HG02885 (cell line): ENCODE results near the gene SLC2A4.
A peak's percentile ranks its signal among the peaks of the same experiment; 100 is the strongest.
"Not testable (repeated sequence)": the region's sequence is repeated elsewhere in the genome, so short reads cannot be mapped to it uniquely, and the experiment has no call there.

ENCODE experiments used
- ATAC-seq: cut with Tn5 transposase; IDR thresholded peaks from one replicate; pipeline ENCODE4 v1.9.1; 2021; ENCODE audit warnings: mild to moderate bottlenecking; ENCODE audit not compliant: unreplicated experiment, poor library complexity

Gene SLC2A4

DNA sequence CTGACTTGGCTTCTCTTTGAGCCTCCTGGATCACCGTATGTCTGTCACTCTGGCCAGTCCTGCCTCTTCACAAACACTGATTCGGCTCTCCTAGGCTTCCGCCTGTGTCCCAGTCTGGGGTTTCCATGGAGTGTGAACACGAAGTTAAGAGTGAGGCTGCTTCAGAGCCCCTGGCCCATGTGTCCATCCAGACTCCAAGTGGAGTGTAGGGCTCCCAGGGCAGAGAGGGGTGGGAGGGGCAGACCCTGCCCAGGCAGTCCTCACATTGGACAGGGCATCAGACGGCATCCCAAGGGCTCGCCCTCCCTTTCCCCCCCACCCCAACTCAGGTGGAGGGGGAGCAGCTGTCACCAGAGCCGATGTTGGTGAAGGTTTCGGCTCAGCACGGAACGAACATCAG lies 37.7 kb upstream of the SLC2A4 start:
- not testable (repeated sequence) for ATAC-seq

DNA sequence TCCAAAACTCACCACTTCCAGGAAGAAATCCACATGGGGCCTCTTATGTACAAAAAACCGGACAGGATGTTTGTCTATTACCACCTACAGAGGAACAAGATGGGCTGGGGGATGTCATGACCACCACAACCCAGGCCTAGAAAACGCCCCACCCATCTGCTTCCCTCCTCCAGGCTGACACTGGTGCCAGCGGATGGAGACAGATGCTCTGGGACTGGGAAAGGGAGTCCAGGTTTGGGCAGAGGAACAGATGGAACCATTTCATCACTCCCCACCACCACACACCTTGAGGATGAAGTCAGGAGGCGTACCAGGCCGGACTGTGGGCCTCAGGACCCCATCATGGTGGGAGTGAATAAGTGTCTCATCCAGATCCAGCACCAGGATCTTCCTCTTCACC lies 34.7 kb upstream of the SLC2A4 start:
- no peak for ATAC-seq

DNA sequence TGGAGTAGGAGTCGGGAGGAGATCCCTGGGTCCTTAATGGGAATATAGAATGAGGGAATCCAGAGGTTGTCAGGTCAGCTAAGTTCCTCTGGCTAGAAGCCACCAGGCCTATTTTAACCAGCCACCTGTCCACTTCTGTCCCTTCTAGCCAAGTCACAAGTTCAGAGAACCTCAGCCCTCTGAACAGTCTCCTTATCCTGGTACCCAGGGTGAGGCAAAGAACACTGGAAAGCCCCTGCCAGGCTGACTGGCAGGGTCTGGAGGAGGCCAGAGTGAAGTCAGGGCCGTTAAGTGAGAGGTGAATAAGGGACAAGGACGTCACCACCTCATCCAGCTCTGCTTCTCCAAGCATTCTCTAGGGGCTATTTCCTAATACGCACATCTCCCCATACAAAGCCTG lies 32.7 kb upstream of the SLC2A4 start:
- ATAC-seq: no peak

DNA sequence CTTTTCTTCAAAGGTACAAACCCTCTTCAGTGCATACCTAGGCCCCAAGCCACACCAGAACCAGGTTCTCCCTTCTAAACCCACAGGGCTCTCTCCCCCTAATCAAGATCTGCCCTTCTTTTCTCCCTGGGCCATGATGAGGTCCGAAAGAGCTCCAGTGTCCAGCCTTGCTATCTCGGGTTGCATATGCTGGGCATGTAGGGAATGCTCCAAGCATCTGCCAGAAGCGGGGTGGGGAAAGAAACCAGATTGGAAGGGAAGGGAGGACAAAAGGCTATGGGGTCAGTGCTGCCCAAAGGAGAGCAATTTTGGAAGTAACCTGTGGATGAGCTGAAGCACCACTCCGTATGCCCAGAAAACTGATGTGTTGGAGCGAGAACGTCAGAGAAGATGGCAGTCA lies 32.3 kb upstream of the SLC2A4 start:
- no peak for ATAC-seq

DNA sequence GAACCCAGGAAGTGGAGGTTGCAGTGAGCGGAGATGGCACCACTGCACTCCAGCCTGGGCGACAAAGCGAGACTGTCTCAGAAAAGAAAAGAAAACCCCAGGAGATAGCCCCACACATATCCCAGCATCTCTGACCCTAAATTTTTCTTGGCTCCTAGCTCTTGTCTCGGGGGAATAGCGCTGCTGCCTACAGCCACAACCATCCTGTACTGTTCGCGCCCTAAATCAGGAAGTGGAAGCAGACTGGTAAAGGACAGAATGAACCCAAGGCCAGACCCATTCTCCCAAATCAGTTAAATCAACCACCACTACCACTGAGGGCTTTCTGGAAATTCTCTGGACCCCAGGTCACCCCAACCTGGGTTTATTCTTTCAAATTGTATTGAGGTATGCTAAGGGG lies 31.7 kb upstream of the SLC2A4 start:
- no peak for ATAC-seq

DNA sequence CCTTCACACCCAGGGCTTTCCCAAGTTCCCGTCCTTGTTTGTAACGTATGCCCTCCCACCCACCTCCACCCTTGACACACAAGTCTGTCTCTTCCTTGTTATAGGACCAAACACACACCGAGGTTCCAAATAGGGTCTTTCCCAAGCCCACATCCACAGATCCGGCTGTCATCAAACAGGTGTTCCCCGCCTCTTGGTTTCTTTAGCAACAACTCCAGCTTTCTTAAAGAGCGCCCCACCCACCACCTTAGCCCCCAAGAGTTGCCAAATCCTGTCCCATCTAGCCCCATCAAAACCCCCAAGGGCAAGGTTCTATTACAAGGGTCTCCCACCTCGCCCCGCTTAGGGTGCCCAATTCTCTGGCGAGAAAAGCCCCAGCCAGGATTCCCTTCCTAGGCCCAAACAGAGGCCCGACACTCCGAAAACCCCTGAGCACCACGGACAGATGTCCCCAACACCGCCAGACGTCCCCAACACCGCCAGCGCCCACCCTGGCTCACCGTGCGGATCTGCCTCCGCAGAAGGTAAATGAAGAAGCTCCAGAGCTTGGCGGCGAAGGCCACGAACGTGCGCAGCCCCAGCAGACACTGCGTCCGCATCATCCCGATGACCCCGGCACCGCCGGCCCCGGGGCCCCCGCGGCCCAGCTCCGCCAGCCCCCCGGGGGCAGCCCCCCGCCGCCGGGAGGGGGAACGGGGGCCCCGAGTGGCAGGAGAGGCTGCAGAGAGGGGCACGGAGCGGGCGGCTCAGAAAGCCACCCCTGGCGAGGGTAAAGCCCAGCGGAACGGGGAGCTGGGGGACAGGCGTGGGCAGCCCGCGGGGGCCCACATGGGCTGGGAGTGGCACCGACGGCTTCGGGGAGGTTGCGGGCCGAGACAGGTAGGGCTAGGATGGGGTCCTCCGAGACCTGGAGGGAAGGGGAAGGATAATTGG lies 30.6 kb upstream of the SLC2A4 start:
- peak; percentile 6 for ATAC-seq

DNA sequence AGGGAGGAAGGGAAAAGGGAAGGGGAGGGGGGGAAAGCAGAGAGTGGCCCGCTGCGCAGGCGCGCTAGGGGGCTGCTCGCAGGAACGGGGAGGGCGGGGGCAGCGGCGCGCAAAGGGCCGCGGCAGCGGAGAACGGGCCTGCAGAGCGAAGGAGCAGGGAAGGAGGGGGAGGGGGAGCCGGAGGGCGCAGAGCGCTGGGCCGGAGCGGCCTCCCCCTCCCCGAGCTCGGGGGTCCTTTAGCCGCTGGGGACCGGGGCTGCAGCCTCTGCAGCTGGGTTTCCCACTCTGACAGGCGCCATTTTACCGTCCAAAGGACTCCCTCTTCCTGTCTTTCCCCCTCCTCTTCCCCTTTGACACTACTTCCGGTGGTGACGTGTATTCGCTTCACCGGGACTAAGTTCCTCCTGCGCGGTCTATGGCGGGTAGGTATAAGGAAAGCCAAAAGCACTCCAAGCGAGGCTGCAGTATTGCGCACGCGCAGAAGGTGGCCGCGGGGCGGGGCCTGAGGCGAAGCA lies 29.8 kb upstream of the SLC2A4 start, which contains the start of gene CTDNEP1:
TSS of gene CTDNEP1 (minus strand) at position 74 of the 515 bp plus-strand sequence. CDS start 438 bp downstream, outside the sequence.
- peak; percentile 84 for ATAC-seq

DNA sequence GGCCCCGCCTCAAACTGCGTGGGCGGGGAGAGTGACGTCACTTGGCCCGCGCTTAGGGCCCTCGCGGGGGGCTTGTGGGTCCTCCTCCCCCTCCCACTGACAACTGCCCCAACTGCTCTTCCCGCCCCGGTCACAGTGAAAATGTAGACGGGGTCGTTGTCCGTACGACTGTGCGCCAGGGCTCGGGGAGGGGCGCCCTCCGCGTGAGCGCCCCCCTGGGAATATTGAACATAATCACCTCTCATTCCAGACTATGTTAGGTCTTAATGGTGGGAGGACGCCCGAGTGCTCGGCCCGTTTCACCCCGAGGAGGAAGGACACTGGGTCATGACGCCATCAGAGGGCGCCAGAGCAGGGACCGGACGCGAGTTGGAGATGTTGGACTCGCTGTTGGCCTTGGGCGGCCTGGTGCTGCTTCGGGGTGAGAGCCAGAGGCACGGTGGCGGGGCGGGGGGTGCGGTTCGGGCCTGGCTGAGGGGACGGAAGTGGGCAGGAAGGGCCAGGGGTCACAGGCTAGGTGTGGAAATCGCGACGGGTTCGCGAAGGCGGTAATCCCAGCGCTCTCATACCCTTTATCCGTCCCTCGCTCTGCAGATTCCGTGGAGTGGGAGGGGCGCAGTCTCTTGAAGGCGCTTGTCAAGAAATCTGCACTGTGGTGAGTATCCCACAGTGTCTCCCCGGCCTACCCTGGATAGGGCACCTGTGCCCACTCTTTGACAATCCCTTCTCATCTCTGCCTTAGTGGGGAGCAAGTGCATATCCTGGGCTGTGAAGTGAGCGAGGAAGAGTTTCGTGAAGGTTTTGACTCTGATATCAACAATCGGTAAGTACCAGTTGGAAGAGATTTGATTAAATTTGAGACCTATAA lies 29.1 kb upstream of the SLC2A4 start, which contains the start of gene ELP5:
TSS of gene ELP5 (plus strand) at position 40 of the 868 bp plus-strand sequence. CDS start at position 376, 336 bp downstream.
- peak; percentile 61 for ATAC-seq

DNA sequence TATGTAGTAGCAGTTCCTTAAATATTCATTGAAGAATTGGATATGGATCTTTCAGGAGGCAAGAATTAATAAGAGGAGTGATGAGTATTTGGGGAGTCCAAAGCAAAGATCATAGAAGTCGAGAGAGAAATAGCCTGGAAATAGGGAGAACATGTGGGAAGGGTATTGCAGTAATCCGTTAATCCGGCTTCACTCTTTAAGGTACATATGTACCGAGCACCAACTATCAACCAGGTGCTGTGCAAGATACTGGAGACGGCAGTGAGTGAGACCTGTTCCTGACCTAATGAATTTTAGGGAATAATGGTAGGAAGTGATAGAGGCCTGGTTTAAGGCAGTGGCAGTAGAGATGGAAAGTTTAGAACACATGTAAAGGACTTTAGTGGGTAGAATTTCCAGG lies 28.4 kb upstream of the SLC2A4 start:
- ATAC-seq: no peak

DNA sequence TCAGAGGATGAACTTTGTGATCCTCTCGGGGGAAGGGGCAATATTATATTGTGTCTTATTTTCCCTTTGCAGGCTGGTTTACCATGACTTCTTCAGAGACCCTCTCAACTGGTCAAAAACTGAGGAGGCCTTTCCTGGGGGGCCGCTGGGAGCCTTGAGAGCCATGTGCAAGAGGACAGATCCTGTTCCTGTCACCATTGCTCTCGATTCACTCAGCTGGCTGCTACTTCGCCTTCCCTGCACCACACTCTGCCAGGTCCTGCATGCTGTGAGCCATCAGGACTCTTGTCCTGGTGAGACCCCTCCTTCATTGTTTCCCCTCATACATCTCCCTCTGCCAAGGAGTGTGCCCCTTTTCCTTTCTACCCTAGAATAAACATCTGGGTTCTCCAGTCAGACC lies 27.0 kb upstream of the SLC2A4 start:
- ATAC-seq: no peak

DNA sequence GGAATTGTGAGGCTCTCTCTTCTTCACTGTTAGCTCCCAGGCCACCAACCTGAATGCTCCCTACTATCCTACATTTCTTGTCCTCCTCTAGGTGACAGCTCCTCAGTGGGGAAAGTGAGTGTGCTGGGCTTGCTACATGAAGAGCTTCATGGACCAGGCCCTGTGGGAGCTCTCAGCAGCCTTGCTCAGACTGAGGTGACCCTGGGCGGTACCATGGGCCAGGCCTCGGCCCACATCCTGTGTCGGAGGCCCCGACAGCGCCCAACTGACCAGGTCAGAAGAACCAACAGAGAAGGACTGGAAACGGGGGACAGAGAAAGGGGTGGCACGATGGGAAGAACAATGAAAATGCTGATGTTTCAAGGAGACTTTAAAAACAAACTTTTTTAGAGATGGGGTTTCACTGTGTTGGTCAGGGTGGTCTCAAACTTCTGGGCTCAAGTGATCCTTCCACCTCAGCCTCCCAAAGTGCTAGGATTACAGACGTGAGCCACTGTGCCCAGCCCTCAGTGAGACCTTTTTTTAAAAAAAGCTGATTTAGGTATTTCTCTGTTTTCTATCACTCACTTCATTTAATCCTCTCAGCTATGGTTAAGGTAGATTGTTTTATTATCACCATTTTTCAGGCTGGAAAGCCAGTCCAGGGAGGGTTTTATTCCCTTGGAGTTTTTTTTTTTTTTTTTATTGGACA lies 24.6 kb upstream of the SLC2A4 start:
- no peak for ATAC-seq

DNA sequence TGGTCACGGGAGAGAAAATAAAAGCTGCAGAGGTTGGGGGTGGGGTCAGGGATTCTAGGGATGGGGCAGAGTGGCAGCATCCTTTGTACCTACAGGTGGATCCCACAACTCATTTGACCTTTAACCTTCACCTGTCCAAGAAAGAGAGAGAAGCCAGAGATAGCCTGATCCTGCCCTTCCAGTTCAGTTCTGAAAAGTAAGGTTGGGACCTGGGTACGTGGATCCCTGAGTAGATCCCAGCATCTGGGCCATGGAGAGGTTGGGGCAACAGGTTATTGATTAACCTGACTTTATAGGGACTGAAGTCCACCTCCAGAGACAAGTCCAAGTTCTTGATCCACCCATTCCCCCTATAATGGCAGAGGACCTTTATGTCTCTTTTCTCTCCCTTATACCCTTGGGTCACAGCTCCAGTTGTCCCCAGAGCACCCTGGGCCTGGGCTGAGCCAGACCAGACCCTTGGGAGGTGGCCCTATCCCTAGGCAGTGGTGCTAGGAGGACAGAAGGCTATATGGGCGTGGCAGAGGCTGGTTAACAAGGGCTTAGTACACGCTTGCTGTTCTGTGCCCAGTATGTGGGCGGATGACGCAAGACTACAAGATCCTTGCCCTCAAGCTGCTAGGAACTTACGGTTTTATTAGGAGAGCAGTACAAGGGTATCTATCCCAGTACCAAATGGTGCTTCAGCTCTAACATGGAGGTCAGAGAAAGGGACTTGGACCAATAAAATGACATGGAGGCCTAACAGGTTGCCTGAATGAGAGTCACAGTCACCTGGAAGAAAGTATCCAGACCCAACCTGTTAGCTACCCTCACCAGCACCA lies 22.6 kb upstream of the SLC2A4 start:
- ATAC-seq: no peak

DNA sequence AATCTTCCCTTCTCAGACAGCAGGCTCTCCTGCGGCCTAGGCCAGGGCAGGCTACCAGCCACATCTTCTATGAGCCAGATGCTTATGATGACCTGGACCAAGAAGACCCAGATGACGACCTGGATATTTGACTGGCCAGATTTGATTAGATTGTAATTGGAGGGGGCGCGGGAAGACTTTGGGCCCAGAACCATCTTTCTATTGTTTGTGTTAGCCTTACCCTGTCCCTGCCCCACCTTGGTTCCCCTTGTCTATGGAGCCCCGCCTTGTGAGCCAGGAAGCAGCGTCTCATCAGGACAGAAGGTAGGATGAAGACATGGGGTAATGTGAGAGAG lies 22.0 kb upstream of the SLC2A4 start:
- no peak for ATAC-seq

DNA sequence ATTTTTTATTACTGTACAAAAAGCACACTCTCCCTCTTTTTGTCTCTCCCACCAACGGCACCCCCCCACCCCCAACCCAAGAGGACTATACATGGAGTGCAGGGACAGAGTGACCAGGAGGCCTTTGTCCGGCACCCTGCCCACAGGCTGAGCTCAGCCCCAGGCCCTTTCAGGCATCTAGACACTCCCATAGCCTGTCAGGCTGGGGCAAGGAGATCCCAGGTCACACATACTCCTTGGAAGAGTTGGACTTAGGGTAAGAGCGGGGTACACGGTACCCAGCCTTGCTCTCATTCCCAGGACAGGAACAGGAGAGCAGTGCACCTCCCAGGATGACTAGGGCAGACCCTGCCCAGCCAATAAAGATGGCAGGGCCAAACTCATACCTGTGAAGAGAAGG lies 21.4 kb upstream of the SLC2A4 start:
- ATAC-seq: no peak

DNA sequence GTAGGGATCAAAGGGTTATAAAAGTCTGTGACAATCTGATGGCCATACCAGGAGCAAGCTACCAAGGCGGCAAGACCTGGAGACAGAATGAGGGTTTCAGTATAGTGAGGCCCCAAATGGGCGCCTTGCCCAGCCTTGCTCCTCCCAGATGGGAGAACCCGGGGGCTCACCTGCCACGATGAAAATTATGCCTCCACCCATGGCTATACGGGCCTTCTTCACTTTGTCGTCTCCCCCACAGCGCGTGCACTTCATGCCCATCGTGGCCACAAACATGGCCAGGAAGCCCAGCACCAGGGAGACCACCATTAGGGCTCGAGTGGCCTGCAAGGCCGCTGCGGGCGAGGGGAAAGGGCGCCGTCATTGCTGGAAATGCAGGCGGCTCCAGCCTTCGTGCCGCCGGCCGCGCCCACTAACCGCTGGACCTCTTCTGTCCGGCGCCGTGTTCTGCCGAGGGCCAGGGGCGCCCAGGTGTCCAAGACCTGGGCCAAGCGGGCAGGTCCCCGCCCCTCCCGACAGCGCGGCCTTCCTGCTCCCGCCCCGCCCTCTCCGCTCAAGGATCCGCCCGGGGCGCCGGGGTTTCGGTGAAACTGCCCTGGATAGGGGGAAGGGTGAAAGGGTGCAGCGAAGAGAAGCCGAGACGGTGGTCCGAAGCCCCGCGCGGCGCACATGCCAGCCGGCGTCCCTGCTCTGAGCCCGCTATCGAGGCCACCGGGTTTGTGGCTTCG lies 20.7 kb upstream of the SLC2A4 start:
- no peak for ATAC-seq

DNA sequence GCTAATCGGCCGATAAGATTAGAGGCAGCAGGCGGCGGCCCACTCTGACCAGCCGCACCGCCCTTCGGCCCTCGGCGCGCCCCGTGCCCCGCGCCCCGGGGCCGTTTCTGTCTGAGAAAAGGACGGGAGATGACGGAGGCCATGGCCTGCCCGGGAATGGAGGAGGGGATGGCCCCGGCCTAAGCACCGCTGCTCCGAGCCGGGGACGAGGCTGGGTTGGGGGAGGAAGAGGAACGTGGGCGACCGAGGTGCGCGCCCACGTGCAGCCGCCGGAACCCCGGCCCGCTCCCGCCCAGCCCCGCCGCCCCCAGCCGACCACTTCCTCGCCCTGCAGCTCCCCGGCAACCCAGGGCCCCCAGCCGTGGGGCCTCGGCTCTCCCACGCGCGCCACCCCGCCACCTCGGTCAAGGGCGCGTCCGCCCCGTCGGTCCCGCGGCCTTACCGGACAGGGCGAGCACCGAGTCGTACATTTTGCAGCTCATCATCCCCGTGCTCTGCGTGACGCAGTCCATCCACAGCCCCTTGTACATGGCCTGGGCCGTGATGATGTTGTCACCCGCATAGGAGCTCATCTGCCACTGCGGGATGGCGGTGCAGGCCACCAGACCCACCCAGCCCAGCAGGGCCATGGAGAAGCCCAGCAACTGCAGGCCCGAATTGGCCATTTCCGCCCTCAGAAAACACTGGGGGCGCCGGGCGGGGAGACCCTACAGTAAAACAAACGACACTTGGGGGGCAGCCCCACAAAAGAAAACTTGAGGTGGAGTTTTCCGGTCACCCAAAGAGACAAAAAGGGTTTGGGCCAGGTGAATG lies 19.9 kb upstream of the SLC2A4 start:
- no peak for ATAC-seq

DNA sequence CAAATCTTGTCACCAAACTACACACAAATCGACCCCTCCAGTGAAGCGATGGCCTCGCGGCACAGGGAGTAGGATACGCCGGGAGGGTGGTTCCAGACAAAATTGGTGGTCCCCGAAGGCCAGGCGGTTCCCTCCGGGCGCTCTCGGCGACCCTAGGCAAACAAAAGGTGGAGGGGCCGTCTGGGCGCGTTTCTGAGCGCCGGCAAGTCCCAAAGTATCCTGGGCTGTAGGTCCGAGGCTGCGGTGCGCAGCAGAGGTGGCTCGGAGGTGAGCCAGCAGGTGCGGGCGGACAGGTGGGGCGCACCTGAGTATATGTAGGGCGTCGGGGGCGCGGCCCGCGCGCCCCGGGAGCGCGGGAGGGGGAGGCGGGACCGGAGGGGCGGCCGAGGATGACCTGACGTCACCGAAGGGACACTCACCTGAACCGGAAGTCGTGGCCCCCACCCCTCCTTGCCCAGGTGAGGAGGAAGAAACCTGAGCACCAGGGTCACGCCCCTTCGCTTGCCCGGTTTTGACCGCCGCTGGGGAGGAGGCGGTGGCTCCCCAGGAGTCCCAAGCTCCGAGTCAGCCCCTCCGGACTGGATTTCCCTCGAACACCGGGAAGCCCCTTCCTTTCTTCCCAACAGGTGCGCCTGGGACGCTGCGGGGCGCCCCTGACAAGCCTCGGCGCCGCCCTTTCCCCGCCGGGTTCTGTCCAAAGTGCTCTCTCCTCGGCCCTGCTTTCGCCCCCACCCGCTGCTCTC lies 19.2 kb upstream of the SLC2A4 start, which contains the start of gene CLDN7:
TSS of gene CLDN7 (minus strand) at position 287 of the 743 bp plus-strand sequence. CDS start 435 bp downstream, outside the sequence.
- ATAC-seq: no peak
